ENCODE measurements around the gene CA5B. TPM values are rescaled to one million over a fixed set of nuclear protein-coding genes. Genes with fewer than 3 reads are reported as not detected.
"Not testable (repeated sequence)": the region's sequence is repeated elsewhere in the genome, so short reads cannot be mapped to it uniquely, and the experiment has no call there.

Gene CA5B
- polyA plus RNA-seq, 3 donors = 1.8 to 11.2 (median 7.4) TPM

DNA sequence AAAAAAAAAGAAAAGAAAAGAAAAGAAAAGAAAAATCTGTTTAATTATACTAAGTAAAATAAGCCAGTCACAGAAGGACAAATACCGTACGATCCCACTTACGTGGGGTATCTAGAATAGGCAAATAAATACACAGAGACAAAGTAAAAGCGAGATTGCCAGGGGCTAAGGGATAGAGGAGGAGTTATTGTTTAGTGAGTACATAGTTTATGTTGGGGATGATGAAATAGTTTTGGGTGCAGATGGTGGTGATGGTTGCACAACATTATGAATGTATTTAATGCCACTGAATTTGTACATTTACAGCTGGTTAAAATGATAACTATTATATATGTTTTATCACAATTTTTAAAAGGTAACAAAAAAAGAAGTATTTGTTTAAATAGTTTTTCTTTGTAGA lies 7.1 kb downstream of the CA5B start:
- 65 to 86% (median 82%) methylated on average over 4 of the region's 4 CpGs for WGBS, 3 donors
- H3K27ac ChIP-seq (ENCODE audit: low read depth, low read length) = no peak overlapping the region

DNA sequence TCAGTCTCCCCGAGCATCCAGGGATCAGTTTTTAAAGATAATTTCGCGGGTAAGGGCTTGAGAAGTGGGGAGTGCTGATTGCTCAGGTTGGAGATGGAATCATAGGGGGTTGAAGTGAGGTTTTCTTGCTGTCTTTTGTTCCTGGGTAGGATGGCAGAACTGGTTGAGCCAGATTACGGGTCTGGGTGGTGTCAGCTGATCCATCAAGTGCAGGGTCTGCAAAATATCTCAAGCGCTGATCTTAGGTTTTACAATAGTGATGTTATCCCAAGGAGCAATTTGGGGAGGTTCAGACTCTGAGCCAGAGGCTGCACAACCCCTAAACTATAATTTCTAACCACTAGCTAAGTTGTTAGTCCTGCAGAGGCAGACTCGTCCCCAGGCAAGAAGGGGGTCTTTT lies 8.6 kb downstream of the CA5B start:
- 84 to 96% (median 93%) methylated on average over 6 of the region's 6 CpGs for WGBS, 3 donors

DNA sequence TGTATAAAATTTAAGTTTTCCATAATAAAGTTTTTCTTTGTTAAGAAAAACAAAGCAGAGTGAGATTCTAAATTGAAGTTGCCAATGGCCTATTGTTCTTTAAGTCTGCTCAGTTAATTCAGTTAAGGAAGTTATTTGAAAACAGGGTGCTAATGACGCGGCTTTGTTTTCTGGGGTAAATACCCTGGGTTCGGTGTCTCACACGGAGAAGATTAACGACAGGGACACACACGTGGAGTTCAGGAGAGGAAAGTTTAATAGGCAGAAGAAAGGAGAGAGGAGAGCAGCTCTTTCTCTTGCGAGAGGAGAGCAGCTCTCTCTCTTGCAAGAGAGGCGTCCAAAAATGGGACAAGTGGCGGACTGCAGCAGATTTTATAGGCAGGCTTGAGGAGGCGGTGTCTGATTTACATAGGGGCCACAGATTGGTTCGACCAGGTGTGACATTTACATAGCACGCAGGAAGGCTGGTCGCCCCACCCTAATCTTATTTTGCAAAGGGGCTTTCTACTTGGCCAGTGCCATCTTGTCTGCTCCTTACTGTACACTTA lies 9.6 kb downstream of the CA5B start:
- no peak overlapping the region for H3K27ac ChIP-seq (ENCODE audit: low read depth, low read length)
- WGBS, 3 donors = 86 to 89% (median 87%) methylated on average over 13 of the region's 13 CpGs

More for the DNA sequence above, 8.6 kb downstream of the CA5B start:
- not testable (repeated sequence) for H3K27ac ChIP-seq (ENCODE audit: low read depth, low read length)

DNA sequence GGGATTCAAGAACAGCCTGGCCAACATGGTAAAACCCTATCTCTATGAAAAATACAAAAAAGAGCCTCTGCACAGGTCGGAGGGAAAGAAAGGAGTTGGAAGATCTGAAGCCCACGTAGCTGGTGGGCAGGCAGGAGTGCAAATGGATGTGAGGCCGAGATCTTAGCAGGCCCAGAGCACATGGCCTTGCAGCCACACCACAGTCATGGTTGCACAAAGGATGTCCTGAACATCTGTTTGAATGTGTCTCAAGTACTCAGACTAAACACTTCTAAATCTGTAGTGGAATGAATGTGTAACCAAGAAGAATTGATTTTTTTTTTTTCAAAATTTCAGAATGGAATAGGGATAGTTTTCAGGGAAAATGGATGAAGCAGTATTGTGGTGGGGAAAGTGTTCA lies 10.8 kb downstream of the CA5B start:
- H3K27ac ChIP-seq (ENCODE audit: low read depth, low read length) = no peak overlapping the region
- WGBS, 3 donors = 80 to 98% (median 91%) methylated on average over 3 of the region's 3 CpGs

DNA sequence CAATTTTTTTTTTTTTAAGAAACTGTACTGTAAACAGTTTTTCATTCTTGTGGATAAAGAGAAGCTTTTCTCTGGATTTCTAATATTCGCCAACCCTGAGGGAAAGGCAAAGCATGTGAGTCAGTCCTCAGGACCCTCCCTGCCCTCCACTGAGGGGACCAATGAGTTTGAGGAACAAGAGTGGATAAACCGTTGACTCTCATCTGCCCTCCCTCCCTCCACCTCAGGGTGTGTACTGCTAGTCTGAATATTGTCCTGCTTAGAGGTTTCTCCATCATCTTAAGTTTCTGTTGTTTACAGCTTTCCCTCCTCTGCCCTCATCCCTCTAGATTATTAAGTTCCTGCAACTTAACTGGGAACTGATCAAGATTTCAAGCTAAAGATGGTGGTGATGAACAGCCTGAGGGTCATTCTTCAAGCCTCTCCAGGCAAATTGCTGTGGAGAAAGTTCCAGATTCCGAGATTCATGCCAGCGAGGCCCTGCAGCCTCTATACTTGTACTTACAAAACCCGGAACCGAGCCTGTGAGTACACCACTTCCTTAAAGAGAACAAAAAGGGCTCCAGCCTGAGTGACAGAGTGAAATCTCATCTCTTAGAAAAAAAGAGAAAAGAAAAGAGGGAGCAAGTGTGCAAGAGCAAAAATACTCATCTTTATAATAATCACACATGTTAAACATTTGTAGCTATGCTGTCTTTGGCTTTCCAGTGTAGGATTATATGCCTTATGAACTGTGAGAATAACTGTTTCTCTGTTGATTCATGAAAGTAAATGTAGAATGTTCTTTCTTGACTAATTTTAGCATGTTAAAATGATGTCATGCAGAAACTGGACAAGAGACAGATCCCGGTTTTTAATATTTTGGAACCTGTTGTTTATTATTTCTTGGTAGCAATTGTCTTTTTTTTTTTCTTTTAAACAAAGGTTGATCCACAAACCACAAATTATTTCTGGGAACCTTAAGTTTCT lies 11.9 kb downstream of the CA5B start:
- WGBS, 3 donors = 29 to 81% (median 48%) methylated on average over 7 of the region's 7 CpGs
- H3K27ac ChIP-seq (ENCODE audit: low read depth, low read length) = no peak overlapping the region

DNA sequence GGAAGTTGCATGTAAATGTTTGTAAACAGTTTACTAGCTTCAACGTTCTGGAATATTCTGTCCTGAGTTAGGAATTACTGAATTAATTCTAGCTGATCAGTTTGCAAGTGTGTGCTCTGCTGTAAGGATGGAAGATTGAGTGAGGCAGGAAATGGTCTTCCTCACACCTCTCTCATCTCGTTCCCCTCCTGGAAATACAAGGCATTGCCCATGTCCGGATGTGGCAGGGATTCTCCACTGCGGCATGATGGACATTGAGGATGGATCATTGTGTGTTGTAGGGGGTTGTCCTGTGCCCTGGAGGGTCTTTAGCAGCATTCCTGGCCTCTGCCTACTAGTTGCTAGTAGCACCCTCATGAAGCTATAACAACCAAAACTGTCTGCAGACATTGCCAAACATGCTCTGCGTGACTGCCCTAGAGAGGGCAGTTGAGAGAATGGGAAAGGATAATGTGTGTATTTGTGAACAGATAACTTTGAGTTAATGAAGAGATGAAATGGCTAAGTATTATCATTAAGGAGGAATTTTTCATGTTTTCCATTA lies 12.6 kb downstream of the CA5B start:
- 35 to 67% (median 62%) methylated on average over 3 to 5 of the region's 5 CpGs for WGBS, 3 donors
- H3K27ac ChIP-seq (ENCODE audit: low read depth, low read length) = no peak overlapping the region

DNA sequence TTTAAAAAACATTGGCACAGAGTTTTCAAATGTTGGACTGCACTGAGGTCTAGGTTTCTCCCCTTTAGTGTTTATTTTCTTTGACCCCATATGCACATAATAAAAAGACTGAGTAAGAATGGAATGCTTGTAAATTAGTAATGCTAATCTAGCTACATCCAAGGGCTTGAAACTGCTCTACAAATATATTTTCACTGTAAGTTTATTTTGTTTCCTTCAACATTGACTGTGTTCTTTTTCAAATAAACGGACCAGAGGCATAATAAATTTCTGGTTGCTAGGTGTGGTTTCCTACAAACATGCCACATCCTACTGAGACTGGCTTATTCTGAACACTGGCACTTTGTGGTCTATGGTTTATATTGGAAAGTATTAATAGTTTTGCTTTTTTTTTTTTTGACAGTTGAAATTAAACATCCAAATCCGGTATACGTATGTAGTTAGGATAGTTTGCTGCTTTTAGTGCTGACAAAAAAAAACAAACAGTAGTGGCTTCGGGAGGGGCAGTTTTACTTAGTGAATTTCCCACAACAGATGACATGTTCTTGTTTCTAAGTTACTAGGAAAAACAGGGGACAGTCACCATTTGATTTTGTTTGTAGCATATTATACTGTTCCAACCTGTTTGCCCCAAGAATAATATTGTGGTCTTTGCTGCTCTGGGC lies 13.2 kb downstream of the CA5B start:
- 18 to 55% (median 39%) methylated on average over 4 of the region's 4 CpGs for WGBS, 3 donors
- H3K27ac ChIP-seq (ENCODE audit: low read depth, low read length) = no peak overlapping the region

DNA sequence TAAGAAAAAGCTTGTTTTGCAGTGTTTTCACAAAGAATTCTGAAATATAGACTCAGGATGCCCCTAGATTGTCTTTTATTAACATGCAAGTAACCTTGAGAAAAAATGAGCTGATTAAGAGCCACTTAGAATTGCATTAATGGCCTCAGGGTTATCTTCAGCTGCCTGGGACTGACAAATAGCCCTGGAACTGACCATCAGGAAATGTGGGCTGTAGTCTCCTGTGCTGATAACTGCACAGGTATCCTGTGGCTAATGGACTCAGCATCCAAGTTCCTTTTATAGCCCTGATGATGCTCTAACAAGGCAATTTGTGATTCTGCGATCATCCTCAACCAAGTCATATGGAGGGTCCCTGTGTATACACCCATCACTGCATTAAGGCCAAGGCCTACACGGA lies 17.0 kb downstream of the CA5B start:
- 81 to 92% (median 91%) methylated on average over 2 of the region's 2 CpGs for WGBS, 3 donors
- no peak overlapping the region for H3K27ac ChIP-seq (ENCODE audit: low read depth, low read length)

DNA sequence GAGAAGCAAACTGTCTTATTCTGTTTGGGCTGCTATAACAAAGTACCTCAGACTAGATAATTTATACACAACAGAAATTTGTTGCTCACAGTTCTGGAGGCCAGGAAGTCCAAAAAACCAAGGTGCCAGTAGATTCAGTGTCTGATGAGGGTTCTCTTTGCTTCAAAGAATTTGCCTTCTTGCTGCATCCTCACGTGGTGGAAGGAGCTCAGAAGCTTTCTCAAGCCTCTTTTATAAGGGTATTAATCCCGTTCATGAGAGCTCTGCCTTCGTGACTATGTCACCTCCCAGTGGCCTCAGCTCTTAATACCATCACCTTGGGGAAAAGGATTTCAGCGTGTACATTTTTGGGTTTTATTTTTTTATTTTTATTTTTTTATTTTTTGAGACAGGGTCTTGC lies 20.1 kb downstream of the CA5B start:
- 65 to 80% (median 80%) methylated on average over 4 of the region's 4 CpGs for WGBS, 3 donors
- no peak overlapping the region for H3K27ac ChIP-seq (ENCODE audit: low read depth, low read length)

DNA sequence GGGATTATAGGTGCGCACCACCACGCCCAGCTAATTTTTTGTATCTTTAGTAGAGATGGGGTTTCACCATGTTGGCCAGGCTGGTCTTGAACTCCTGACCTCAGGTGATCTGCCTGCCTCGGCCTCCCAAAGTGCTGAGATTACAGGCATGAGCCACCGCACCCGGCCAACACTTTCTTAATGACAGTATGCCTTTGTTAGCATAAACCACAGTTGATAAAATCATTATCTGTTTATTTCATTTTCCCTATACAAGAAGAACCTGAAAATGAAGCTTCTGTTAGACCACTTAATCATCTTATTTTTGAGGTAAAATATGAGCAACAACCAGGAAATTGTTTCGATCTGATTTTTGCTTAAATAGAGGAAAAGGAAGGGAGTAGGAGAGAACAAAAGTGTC lies 21.8 kb downstream of the CA5B start:
- H3K27ac ChIP-seq (ENCODE audit: low read depth, low read length) = not testable (repeated sequence)
- 79 to 93% (median 80%) methylated on average over 5 to 6 of the region's 6 CpGs for WGBS, 3 donors

DNA sequence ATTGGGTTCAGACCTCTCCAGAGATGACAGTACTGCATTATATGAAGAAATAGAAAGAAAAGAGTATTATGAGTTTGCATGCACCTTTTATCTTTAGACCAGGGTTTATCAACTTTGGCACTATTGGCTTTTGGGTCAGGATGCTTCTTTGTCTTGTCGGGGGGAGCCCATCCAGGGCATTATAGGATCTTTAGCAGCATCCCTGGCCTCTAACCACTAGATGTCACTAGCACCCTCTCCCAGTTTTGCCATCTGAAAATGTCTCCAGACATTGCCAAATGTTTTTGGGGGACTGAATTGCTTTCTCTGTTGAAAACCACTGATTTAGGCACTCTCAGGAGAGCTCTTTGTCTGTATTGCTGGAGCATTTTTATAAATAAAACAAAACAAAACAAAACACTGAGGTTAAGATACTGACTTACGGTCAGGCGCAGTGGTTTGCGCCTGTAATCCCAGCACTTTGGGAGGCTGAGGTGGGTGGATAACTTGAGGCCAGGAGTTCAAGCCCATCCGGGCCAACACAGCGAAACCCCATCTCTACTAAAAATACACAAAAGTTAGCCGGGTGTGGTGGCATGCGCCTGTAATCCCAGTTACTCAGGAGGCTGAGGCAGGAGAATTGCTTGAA lies 23.6 kb downstream of the CA5B start:
- H3K27ac ChIP-seq (ENCODE audit: low read depth, low read length) = no peak overlapping the region
- 78 to 83% (median 78%) methylated on average over 8 of the region's 8 CpGs for WGBS, 3 donors

DNA sequence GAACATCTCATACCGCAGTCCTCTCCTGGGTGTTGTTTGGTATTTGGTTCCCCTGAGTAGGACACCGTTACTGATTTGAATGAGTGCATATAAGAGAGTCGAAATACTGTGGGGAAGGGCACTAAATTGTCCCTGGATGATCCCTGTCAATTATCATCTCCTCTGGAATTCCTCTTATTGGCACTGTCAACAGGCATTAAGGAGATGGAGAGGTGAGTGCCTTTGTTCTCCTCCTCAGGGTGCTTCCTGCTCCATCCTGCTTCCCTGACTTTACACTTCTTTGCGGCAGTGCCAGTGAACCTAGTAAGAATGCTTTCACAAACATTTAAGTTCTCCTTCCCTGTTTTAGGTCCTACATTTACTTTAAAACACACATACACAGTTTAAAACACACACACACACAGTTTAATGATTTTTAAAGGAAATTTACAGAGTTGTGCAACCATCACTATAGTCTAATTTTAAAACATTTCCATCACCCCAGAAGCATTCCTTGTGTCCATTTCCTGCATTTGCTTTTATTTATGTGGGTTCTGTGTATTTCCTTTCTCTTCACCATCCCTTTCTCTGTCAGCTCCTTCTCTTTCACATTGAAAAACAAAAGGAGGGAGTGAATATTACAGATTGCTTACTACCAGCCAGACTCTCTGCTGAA lies 31.4 kb downstream of the CA5B start:
- H3K27ac ChIP-seq (ENCODE audit: low read depth, low read length) = no peak overlapping the region
- 74 to 89% (median 85%) methylated on average over 4 of the region's 4 CpGs for WGBS, 3 donors

DNA sequence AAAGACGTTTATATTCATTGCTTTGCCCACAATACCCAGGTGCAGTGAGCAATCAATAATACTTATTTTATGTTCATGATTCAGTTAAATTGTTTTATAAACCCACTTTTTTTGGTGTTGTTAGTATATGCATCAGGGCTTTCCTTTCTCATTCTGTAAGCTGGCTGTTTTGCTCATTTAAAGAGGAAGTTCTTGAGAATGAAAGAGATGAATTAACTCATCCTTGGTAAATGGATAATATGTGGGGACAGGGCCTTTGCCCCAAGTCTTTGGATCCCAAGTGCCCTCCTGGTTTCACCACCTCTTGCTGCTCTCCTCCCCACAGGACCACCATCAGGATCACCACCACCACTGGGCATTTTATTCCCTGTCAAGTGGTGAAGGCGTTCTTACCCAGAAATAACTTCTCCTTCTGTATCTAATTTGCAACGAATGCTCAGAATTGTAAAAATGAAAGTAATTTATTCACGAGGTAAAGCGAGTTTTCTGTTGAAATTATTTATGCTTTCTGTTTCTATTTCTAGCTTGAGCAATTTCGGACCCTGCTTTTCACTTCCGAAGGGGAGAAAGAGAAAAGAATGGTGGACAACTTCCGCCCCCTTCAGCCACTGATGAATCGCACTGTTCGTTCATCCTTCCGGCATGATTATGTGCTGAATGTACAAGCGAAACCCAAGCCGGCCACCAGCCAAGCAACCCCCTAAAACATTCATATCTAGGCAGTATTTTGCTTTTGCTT lies 44.1 kb downstream of the CA5B start:
- WGBS, 3 donors = 63 to 88% (median 82%) methylated on average over 13 of the region's 13 CpGs
- no peak overlapping the region for H3K27ac ChIP-seq (ENCODE audit: low read depth, low read length)

DNA sequence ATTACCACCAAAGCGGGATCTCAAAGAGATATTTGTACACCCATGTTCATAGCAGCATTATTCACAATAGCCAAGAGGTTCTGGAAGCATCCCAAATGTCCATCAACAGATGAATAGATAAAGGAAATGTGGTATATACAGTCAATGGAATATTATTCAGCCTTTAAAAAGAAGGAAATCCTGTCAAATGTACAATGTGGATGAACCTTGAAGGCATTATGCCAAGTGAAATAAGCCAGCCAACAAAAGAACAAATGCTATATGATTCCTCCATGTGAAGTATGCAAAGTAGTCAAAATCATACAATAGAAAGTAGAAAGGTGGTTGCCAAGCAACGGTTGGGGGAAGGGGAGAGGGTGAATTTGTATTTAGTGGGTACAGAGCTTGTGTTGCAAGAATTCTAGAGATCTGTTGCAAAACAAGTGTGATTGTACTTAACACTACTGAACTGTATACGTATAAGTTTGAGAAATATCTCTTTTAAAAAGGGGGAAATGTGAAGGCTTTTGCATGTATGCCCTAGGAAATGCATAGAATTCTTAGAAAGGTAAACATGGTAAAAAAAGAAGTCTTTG lies 47.2 kb downstream of the CA5B start:
- no peak overlapping the region for H3K27ac ChIP-seq (ENCODE audit: low read depth, low read length)
- WGBS, 3 donors = 65 to 98% (median 81%) methylated on average over 3 of the region's 3 CpGs

DNA sequence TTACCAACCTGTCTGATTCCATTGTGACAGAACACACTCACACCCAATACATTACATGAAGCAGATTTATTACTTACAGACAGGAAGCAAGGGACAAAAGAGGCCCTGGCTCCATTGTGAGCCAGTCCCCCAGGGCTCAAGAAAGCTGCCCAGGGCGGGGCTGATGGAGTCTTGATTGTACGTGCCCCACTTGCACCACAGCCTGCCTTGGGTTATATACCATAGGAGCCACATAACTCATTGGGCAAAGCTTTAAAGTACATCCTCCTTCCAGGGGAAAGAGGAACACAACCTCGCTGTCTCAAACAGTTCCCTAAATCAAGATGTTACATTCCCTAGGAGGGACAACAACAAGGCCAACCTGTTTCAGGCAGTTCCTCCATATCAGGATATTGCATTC lies 48.8 kb downstream of the CA5B start:
- no peak overlapping the region for H3K27ac ChIP-seq (ENCODE audit: low read depth, low read length)
- WGBS, 3 donors = 41 to 89% (median 51%) methylated on average over 3 of the region's 3 CpGs

DNA sequence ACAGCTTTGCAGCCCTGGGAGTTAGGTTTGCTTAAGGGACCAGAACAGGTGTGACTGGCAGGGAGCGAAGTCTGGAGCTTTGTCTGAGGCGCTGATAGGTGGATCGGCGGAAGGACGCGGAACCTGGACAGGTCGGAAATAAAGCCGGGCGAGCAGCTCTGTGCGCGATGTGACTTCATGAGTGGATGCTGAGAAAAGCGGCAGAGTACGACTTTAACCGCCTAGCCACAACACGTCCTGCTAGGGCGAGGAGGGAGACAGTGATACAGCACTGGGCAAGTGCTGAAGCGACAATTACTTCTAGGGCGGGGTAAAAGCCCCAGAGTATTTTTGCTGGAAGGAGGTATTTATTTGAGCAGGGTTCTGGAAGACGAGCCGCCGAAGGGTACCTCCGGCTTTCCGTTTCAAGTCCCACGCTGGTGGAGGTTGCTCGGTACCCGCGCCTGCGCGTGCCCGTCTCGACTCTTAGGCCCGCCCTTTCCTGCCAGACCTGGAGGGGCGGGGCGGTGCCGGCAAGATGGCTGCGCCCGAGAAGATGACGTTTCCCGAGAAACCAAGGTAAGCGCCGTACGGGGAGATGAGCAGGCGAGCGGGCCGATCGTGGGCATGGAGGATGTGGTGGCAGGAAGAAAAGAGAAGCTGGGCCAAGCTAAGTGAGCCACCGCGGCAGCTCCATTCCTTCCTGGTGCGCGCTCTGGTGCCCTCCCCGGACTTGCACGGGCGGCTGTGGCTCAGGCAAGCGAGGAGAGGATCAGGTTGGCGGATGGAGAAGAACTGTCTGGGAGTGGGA lies 52.1 kb downstream of the CA5B start, which contains the start of gene ZRSR2:
Gene ZRSR2 (plus strand): TSS at position 506 of the 790 bp plus-strand sequence. CDS start 12 bp downstream, at position 518.
- WGBS, 3 donors = 0 to 1% (median 0%) methylated on average over 50 to 55 of the region's 55 CpGs
- H3K27ac ChIP-seq (ENCODE audit: low read depth, low read length) = no peak within 1 kb of the TSS

All from adipose tissue (tissue), 3 donors.